Testis (tissue), 2 donors: ENCODE data around the gene PYROXD2.

Experiments
- POLR2A ChIP-seq: fragments of 450-650 bp; IDR thresholded peaks from one replicate; pipeline ENCODE4 v1.6.1; 2017; ENCODE audit warnings: antibody characterized with exemption, mild to moderate bottlenecking, moderate library complexity
- TF ChIP-seq, protein P1 (sequence below), 3 experiments: fragments of 450-650 bp in 2 of 3; fragments of 200-600 bp in 1 of 3; sonication (generic) in 1 of 3; IDR thresholded peaks; one replicate each; pipeline ENCODE4 v1.5.1; 2016 to 2019; ENCODE audit warnings: antibody characterized with exemption in 3 of 3, mild to moderate bottlenecking in 2 of 3, moderate library complexity in 1 of 3

DNA sequence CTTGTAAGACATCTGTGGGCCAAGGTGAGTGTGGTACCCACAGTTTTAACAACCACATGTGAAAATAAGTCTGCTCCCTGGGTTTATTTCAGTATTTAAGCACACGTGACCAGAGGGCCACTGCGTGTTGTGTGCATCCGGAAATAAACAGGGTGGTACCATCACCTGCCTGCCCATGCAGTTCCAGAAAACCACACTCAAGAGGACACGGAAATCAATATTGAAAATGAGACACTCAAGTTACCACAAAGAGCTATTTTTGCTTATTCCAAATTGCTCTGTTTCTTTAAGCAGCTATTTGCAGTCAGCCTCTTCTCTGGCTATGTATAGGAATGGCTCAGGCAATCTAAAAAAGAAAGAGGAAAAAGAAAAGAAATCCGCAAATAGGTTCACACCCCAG, 75.2 kb downstream of the PYROXD2 start:
- no peak for TF ChIP-seq POLR2A
- TF ChIP-seq, protein P1, sequence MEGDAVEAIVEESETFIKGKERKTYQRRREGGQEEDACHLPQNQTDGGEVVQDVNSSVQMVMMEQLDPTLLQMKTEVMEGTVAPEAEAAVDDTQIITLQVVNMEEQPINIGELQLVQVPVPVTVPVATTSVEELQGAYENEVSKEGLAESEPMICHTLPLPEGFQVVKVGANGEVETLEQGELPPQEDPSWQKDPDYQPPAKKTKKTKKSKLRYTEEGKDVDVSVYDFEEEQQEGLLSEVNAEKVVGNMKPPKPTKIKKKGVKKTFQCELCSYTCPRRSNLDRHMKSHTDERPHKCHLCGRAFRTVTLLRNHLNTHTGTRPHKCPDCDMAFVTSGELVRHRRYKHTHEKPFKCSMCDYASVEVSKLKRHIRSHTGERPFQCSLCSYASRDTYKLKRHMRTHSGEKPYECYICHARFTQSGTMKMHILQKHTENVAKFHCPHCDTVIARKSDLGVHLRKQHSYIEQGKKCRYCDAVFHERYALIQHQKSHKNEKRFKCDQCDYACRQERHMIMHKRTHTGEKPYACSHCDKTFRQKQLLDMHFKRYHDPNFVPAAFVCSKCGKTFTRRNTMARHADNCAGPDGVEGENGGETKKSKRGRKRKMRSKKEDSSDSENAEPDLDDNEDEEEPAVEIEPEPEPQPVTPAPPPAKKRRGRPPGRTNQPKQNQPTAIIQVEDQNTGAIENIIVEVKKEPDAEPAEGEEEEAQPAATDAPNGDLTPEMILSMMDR (IDR thresholded peaks at IDR 0.05): no peak
